Hepatocyte (in vitro differentiated cells): ENCODE results near the gene FAM180B. TPM values are rescaled to one million over a fixed set of nuclear protein-coding genes. Genes with fewer than 3 reads are reported as not detected.

ENCODE experiments used
- DNase-seq: peaks from one replicate; pipeline ENCODE4 v3.0.0-alpha.2; 2016; ENCODE audit warnings: low spot score
- H2AFZ ChIP-seq: fragments of 200-600 bp; sonication (generic); 2 replicates; pipeline ENCODE4 v1.6.0; 2016; ENCODE audit warnings: antibody characterized with exemption, mild to moderate bottlenecking
- H3K27ac ChIP-seq: fragments of 200-600 bp; sonication (generic); 2 replicates; pipeline ENCODE4 v1.5.1; 2016; ENCODE audit warnings: mild to moderate bottlenecking
- H3K27me3 ChIP-seq: fragments of 200-600 bp; sonication (generic); 2 replicates; pipeline ENCODE4 v1.6.1; 2016
- H3K36me3 ChIP-seq: fragments of 200-600 bp; sonication (generic); replicated peaks from 2 replicates; pipeline ENCODE4 v1.5.1; 2016; ENCODE audit warnings: low read depth; ENCODE audit not compliant: insufficient read depth
- H3K4me1 ChIP-seq: fragments of 200-600 bp; sonication (generic); 2 replicates; pipeline ENCODE4 v1.5.1; 2016; ENCODE audit warnings: mild to moderate bottlenecking, moderate library complexity; ENCODE audit not compliant: insufficient read depth
- H3K4me2 ChIP-seq: fragments of 200-600 bp; sonication (generic); 2 replicates; pipeline ENCODE4 v1.6.0; 2016
- H3K4me3 ChIP-seq: fragments of 200-600 bp; sonication (generic); 2 replicates; pipeline ENCODE4 v1.5.1; 2016; ENCODE audit warnings: mild to moderate bottlenecking
- H3K79me2 ChIP-seq: fragments of 200-600 bp; sonication (generic); 2 replicates; pipeline ENCODE4 v1.6.0; 2017; ENCODE audit warnings: mild to moderate bottlenecking
- H3K9me2 ChIP-seq: fragments of 200-600 bp; sonication (generic); replicated peaks from 2 replicates; pipeline ENCODE4 v1.6.0; 2017; ENCODE audit warnings: mild to moderate bottlenecking; ENCODE audit not compliant: insufficient read depth
- H3K9me3 ChIP-seq: fragments of 200-600 bp; sonication (generic); 2 replicates; pipeline ENCODE4 v1.5.1; 2016; ENCODE audit warnings: low read depth, mild to moderate bottlenecking
- H4K20me1 ChIP-seq: fragments of 200-600 bp; sonication (generic); 2 replicates; pipeline ENCODE4 v1.6.0; 2016; ENCODE audit warnings: mild to moderate bottlenecking; ENCODE audit not compliant: insufficient read depth, poor library complexity, severe bottlenecking
- EZH2 ChIP-seq: fragments of 200-600 bp; sonication (generic); IDR thresholded peaks from 2 replicates; pipeline ENCODE4 v1.6.1; 2016; ENCODE audit warnings: antibody characterized with exemption, mild to moderate bottlenecking, borderline replicate concordance
- EZH2phosphoT487 ChIP-seq: fragments of 200-600 bp; sonication (generic); IDR thresholded peaks from one replicate; pipeline ENCODE4 v1.6.1; 2018; ENCODE audit warnings: antibody characterized with exemption, mild to moderate bottlenecking, low read depth, moderate library complexity; ENCODE audit not compliant: unreplicated experiment, severe bottlenecking
- WGBS: methylation state at CpG from one replicate; pipeline ENCODE4 v1.1.6; 2016; ENCODE audit warnings: low lambda C conversion rate; ENCODE audit errors: missing lambda C conversion rate; 5-methylcytosine and 5-hydroxymethylcytosine counted together
- polyA plus RNA-seq: library from polyadenylated mRNA; unstranded; fragments of >200 nt; fragmentation: Nextera tagmentation; extraction: Ambion mirVana; gene quantifications from 2 replicates; pipeline ENCODE4 v1.2.1, GENCODE V29; 2016
- total RNA-seq: library from RNA; depleted of rRNA; stranded (reverse); fragments of >200 nt; gene quantifications from 2 replicates; pipeline ENCODE4 v1.2.3, GENCODE V29; 2014
- TF ChIP-seq, protein P1 (sequence below): fragments of 200-600 bp; sonication (generic); IDR thresholded peaks from 2 replicates; pipeline ENCODE4 v1.5.1; 2016; ENCODE audit warnings: antibody characterized with exemption, mild to moderate bottlenecking; ENCODE audit not compliant: poor library complexity

The FAM180B gene
- total and polyA plus RNA-seq, 2 experiments from 2014 or later, result 0.50 TPM; not detected in 1

DNA sequence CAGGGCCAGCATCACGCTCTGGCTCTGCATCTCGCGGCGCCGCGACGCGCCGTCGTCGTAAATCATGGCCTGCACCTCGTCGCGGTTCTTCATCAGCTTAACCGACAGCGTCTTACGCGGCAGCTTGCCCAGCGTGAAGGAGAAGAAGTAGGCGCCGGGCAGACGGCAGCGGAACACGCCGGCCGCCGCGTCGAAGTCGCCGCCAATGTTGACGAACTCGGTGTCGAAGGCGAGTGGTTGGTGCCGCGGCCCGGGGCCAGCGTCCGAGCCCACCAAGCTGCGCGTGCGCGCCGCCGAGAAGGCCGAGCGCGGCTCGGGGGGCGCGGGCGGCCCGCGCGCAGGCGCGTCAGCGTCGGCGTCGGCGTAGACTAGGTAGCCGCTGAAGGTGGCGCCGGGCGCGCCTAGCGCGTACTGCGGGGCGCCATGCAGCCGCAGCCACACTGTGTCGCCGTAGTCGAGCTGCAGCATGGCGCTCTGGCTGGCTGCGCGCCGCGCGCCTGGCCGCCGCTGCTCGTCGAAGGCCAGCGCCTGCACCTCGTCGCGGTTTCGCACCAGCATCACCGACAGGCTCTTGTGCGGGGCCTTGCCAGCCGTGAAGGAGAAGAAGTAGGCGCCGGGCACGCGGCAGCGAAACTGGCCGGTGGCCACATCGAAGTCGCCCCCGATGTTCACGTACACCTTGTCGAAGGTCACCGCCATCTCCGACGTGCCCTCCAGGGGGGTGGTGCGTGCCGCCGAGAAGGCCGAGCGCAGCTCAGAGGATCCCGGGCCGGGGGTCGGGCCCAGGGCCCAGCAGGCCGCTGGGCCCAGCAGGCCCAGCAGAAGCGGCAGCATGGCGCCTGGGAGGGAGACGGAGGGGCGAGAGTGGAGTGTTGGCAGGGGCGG lies 3.7 kb downstream of the FAM180B start:
- Histone ChIP-seq H3K4me3 (no peak overlapping the region), H4K20me1 (no peaks in the 10 kb centered on the region), H3K27me3 (peaks cover 33% of the 10 kb centered on the region), H3K4me1 (no peaks in the 10 kb centered on the region), H3K36me3 (no peaks in the 10 kb centered on the region), H3K27ac (no peak overlapping the region), H3K4me2 (no peak overlapping the region), H3K9me3 (no peaks in the 10 kb centered on the region), H2AFZ (no peak overlapping the region), H3K79me2 (no peaks in the 10 kb centered on the region), H3K9me2 (no peaks in the 10 kb centered on the region)
- 78% methylated on average over 92 of the region's 122 CpGs for WGBS
- TF ChIP-seq, protein P1, sequence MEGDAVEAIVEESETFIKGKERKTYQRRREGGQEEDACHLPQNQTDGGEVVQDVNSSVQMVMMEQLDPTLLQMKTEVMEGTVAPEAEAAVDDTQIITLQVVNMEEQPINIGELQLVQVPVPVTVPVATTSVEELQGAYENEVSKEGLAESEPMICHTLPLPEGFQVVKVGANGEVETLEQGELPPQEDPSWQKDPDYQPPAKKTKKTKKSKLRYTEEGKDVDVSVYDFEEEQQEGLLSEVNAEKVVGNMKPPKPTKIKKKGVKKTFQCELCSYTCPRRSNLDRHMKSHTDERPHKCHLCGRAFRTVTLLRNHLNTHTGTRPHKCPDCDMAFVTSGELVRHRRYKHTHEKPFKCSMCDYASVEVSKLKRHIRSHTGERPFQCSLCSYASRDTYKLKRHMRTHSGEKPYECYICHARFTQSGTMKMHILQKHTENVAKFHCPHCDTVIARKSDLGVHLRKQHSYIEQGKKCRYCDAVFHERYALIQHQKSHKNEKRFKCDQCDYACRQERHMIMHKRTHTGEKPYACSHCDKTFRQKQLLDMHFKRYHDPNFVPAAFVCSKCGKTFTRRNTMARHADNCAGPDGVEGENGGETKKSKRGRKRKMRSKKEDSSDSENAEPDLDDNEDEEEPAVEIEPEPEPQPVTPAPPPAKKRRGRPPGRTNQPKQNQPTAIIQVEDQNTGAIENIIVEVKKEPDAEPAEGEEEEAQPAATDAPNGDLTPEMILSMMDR, result no peak
- TF ChIP-seq EZH2 (no peak), EZH2phosphoT487 (no peak)
- DNase-seq, result no peak

DNA sequence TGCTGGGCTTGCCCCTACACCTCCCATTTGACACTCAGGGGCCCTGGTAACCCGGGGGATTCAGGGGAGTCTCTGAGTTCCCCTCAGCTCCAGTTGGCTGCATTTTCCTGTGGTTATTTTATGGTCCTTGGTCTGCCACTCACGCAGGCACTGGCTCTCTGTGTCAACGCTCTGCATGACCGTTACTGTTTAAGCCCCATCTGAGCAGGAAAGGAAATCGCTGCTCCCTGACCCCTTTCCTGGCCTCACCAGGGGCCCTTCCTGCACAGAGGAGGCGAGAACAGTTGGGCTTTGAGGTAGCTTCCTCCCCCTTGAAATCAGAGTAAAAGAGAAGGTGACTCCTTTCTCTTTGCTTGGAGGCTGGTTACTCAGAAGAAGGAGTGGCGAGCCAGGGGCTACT lies 5.3 kb downstream of the FAM180B start:
- H2AFZ ChIP-seq, result no peak overlapping the region
- DNase-seq, result no peak
- H3K4me1 ChIP-seq, result no peaks in the 10 kb centered on the region
- H3K27me3 ChIP-seq, result peaks cover 44% of the 10 kb centered on the region
- 31% methylated on average over 7 of the region's 7 CpGs for WGBS
- TF ChIP-seq EZH2phosphoT487, result no peak
- no peak for TF ChIP-seq EZH2
- TF ChIP-seq, protein P1, result no peak
- H4K20me1 ChIP-seq, result no peaks in the 10 kb centered on the region
- H3K4me3 ChIP-seq, result no peak overlapping the region
- H3K4me2 ChIP-seq, result no peak overlapping the region
- no peaks in the 10 kb centered on the region for H3K36me3 ChIP-seq
- no peaks in the 10 kb centered on the region for H3K79me2 ChIP-seq
- H3K27ac ChIP-seq, result no peak overlapping the region
- H3K9me3 ChIP-seq, result no peaks in the 10 kb centered on the region
- no peaks in the 10 kb centered on the region for H3K9me2 ChIP-seq

DNA sequence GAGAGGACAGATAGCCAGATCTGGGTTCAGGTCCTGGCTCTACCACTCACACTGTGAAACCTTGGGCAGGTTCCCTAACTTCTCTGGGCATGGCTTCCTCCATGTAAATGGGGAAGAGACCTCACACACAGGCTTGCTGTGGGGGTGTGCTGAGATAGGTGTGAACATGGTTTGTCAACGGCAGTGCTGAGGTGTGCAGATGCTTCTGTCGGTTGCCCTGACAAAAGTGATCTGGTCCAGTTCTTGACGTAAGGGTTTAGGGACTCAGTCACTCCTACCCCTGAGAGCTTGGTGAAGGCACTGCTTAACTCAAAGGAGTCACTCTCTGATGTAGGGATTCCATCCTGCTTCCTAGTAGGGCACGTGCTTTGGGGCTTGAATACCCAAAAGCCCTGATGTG lies 5.8 kb downstream of the FAM180B start:
- Histone ChIP-seq H3K4me2 (no peak overlapping the region), H3K9me3 (no peaks in the 10 kb centered on the region), H3K4me1 (no peaks in the 10 kb centered on the region), H3K36me3 (no peaks in the 10 kb centered on the region), H3K79me2 (no peaks in the 10 kb centered on the region), H3K9me2 (no peaks in the 10 kb centered on the region), H2AFZ (no peak overlapping the region), H3K27me3 (peaks cover 44% of the 10 kb centered on the region), H4K20me1 (no peaks in the 10 kb centered on the region), H3K4me3 (no peak overlapping the region), H3K27ac (no peak overlapping the region)
- no peak for DNase-seq
- 72% methylated on average over 4 of the region's 4 CpGs for WGBS
- TF ChIP-seq EZH2phosphoT487, result no peak

DNA sequence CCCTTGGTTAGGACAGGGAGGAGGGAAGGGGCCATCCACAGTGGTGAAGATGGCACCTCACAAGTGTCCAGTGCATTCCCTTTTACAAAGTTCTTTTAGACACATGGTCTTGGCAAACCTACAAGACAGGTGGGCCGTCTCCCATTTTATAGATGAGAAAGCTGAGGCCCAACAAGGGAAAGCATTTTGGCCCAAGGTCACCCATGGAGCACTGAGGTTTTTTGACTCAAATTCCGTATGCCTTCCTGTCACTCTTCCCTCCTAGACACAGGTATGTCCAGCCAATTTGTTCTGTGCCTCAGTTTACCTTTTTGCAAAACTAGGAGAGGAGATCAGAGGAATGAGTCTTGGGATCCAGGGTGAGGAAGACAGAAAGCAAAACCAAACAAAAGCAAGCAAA lies 6.5 kb downstream of the FAM180B start:
- no peak overlapping the region for H3K4me3 ChIP-seq
- WGBS, result 78% methylated on average over 2 of the region's 2 CpGs
- H3K36me3 ChIP-seq, result no peaks in the 10 kb centered on the region
- H3K4me1 ChIP-seq, result no peaks in the 10 kb centered on the region
- no peak overlapping the region for H3K4me2 ChIP-seq
- H3K9me3 ChIP-seq, result no peaks in the 10 kb centered on the region
- H4K20me1 ChIP-seq, result no peaks in the 10 kb centered on the region
- H3K79me2 ChIP-seq, result no peaks in the 10 kb centered on the region
- peaks cover 44% of the 10 kb centered on the region for H3K27me3 ChIP-seq
- TF ChIP-seq, protein P1, result no peak
- TF ChIP-seq EZH2phosphoT487 (no peak), EZH2 (no peak)
- H3K9me2 ChIP-seq, result no peaks in the 10 kb centered on the region
- no peak overlapping the region for H3K27ac ChIP-seq
- no peak overlapping the region for H2AFZ ChIP-seq
- no peak for DNase-seq
